Testis (tissue), 3 donors: ENCODE results near the gene RRP36. TPM values are rescaled to one million over a fixed set of nuclear protein-coding genes. Genes with fewer than 3 reads are reported as not detected.
A peak's percentile ranks its signal among the peaks of the same experiment; 100 is the strongest.

ENCODE experiments used
- DNase-seq: peaks from one replicate; pipeline ENCODE4 v3.0.0-alpha.2; 2019
- H3K27ac ChIP-seq, 2 donors: fragments of 200-600 bp; sonication (generic); one replicate each; pipeline ENCODE4 v1.5.1; 2019
- H3K27me3 ChIP-seq: fragments of 200-600 bp; sonication (generic); one replicate; pipeline ENCODE4 v1.5.1; 2019
- H3K36me3 ChIP-seq: fragments of 200-600 bp; sonication (generic); one replicate; pipeline ENCODE4 v1.5.1; 2017; ENCODE audit warnings: low read depth; ENCODE audit errors: missing control alignments
- H3K4me1 ChIP-seq: fragments of 200-600 bp; sonication (generic); one replicate; pipeline ENCODE4 v1.5.1; 2019
- H3K4me3 ChIP-seq, 2 donors: fragments of 200-600 bp; sonication (generic); one replicate each; pipeline ENCODE4 v1.5.1; 2017 to 2019
- H3K9me3 ChIP-seq: fragments of 200-600 bp; sonication (generic); one replicate; pipeline ENCODE4 v1.5.1; 2017
- CTCF ChIP-seq, 3 experiments: fragments of 450-650 bp in 2 of 3; fragments of 200-600 bp in 1 of 3; sonication (generic) in 1 of 3; IDR thresholded peaks; one replicate each; pipeline ENCODE4 v1.5.1; 2016 to 2019; ENCODE audit warnings: antibody characterized with exemption in 3 of 3, mild to moderate bottlenecking in 2 of 3, moderate library complexity in 1 of 3
- POLR2A ChIP-seq: fragments of 450-650 bp; IDR thresholded peaks from one replicate; pipeline ENCODE4 v1.6.1; 2017; ENCODE audit warnings: antibody characterized with exemption, mild to moderate bottlenecking, moderate library complexity
- WGBS, 2 donors: methylation state at CpG; one replicate each; pipeline ENCODE4 v1.1.5; 2018; 5-methylcytosine and 5-hydroxymethylcytosine counted together
- intact Hi-C: fragments of 100-400 bp; cut with DNase I; formaldehyde crosslinking; loops from one replicate; pipeline ENCODE4 v1.15.1; 2023; ENCODE audit warnings: low total_unique reads
- polyA plus RNA-seq: library from polyadenylated mRNA; stranded (reverse); fragments of 350-450 nt; fragmentation: Illumina TruSeq; extraction: RNeasy Lipid Tissue Mini Kit (QIAGEN cat#74804); gene quantifications from one replicate; pipeline ENCODE4 v1.2.3, GENCODE V29; 2014; ENCODE audit warnings: low read depth, low replicate concordance; ENCODE audit not compliant: insufficient read depth
- total RNA-seq, 2 donors: library from RNA; depleted of rRNA; stranded (reverse); fragments of >200 nt; gene quantifications; one replicate each; pipeline ENCODE4 v1.2.3, GENCODE V29; 2016

Gene RRP36
- total and polyA plus RNA-seq, 3 donors from 2014 or later = 34.2 to 49.5 (median 39.9) TPM

- peak overlapping the region; percentile 50 to 59 for H3K27ac ChIP-seq
- intact Hi-C loops = loop anchor here (10.0 kb wide), 1 partner anchor 58 kb away; no protein-coding TSS in a partner anchor
- H3K4me1 ChIP-seq = peaks cover 16% of the 10 kb centered on the region
- H3K36me3 ChIP-seq = no peaks in the 10 kb centered on the region
- peak overlapping the region; percentile 58 to 82 for H3K4me3 ChIP-seq
- no peaks in the 10 kb centered on the region for H3K27me3 ChIP-seq
- no peak for DNase-seq
- WGBS, 2 donors = 1 to 2% methylated on average over 21 to 71 of the region's 72 CpGs
- TF ChIP-seq POLR2A = no peak
- TF ChIP-seq CTCF (IDR thresholded peaks at IDR 0.05) = no peak
- H3K9me3 ChIP-seq = no peaks in the 10 kb centered on the region
These were observed 55.3 kb downstream of the RRP36 start for GRCh38 chr6:43076464-43077332.

GRCh38 chr6:43077333-43077809, 55.9 kb downstream of the RRP36 start:
- peak overlapping the region; percentile 58 to 82 for H3K4me3 ChIP-seq
- H3K9me3 ChIP-seq = no peaks in the 10 kb centered on the region
- no peak for DNase-seq
- H3K27me3 ChIP-seq = no peaks in the 10 kb centered on the region
- intact Hi-C loops = loop anchor here (10.0 kb wide), 1 partner anchor 57 kb away; no protein-coding TSS in a partner anchor
- H3K27ac ChIP-seq = peak overlapping the region in 1 of 2 donors; percentile 10
- peaks cover 16% of the 10 kb centered on the region for H3K4me1 ChIP-seq
- WGBS, 2 donors = 32 to 42% methylated on average over 6 to 8 of the region's 8 CpGs
- H3K36me3 ChIP-seq = no peaks in the 10 kb centered on the region
- TF ChIP-seq CTCF (IDR thresholded peaks at IDR 0.05) = no peak
- no peak for TF ChIP-seq POLR2A

- no peaks in the 10 kb centered on the region for H3K36me3 ChIP-seq
- H3K27ac ChIP-seq = no peak overlapping the region
- no peak for TF ChIP-seq POLR2A
- no peak for TF ChIP-seq CTCF (IDR thresholded peaks at IDR 0.05)
- DNase-seq = no peak
- no peaks in the 10 kb centered on the region for H3K9me3 ChIP-seq
- H3K4me3 ChIP-seq = no peak overlapping the region
- no peaks in the 10 kb centered on the region for H3K27me3 ChIP-seq
- H3K4me1 ChIP-seq = peaks cover 16% of the 10 kb centered on the region
- intact Hi-C loops = loop anchor here (10.0 kb wide), 1 partner anchor 57 kb away; no protein-coding TSS in a partner anchor
- WGBS, 2 donors = 68 to 69% methylated on average over 6 of the region's 6 CpGs
These were observed 56.6 kb downstream of the RRP36 start for GRCh38 chr6:43077981-43078511.

- Histone ChIP-seq H3K9me3 (no peaks in the 10 kb centered on the region), H3K4me3 (no peak overlapping the region), H3K27ac (no peak overlapping the region), H3K27me3 (no peaks in the 10 kb centered on the region), H3K4me1 (peaks cover 16% of the 10 kb centered on the region), H3K36me3 (no peaks in the 10 kb centered on the region)
- DNase-seq = no peak
- TF ChIP-seq POLR2A (no peak), CTCF (IDR thresholded peaks at IDR 0.05) (no peak)
- intact Hi-C loops = loop anchor here (10.0 kb wide), 1 partner anchor 56 kb away; no protein-coding TSS in a partner anchor
- WGBS, 2 donors = 83 to 90% methylated on average over 2 of the region's 2 CpGs
These were observed 57.3 kb downstream of the RRP36 start for GRCh38 chr6:43078691-43079090.

Other genes with a start within 250 kb of the RRP36 start
- 10 to 100 TPM; 20.4 to 21.1 TPM for gene BICRAL, start 239.6 kb upstream of the RRP36 start, total RNA-seq
- 12.5 TPM for gene BICRAL, start 239.6 kb upstream of the RRP36 start, polyA plus RNA-seq
- gene RPL7L1, start 142.0 kb upstream of the RRP36 start, total RNA-seq = 10 to 100 TPM; 62.6 to 66.8 TPM
- gene RPL7L1, start 142.0 kb upstream of the RRP36 start, polyA plus RNA-seq = 51.4 TPM
- gene PTCRA, start 105.6 kb upstream of the RRP36 start, total RNA-seq = under 1 TPM in 1 of 2 donors, not detected in 1; 0.56 TPM
- not detected for gene PTCRA, start 105.6 kb upstream of the RRP36 start, polyA plus RNA-seq
- 10 to 100 TPM; 40.4 to 46.7 TPM for gene CNPY3, start 92.1 kb upstream of the RRP36 start, total RNA-seq
- gene CNPY3, start 92.1 kb upstream of the RRP36 start, polyA plus RNA-seq = 74.8 TPM
- 1 to 10 TPM in 1 of 2 donors, under 1 TPM in 1; 0.31 to 1.7 TPM for gene GNMT, start 60.9 kb upstream of the RRP36 start, total RNA-seq
- 0.83 TPM for gene GNMT, start 60.9 kb upstream of the RRP36 start, polyA plus RNA-seq
- 10 to 100 TPM; 22.5 to 50.4 TPM for gene PEX6, start 42.4 kb upstream of the RRP36 start, total RNA-seq
- 15.3 TPM for gene PEX6, start 42.4 kb upstream of the RRP36 start, polyA plus RNA-seq
- gene PPP2R5D, start 37.1 kb upstream of the RRP36 start, total RNA-seq = 10 to 100 TPM; 73.4 to 74.5 TPM
- 82.5 TPM for gene PPP2R5D, start 37.1 kb upstream of the RRP36 start, polyA plus RNA-seq
- gene MEA1, start 7.7 kb upstream of the RRP36 start, total RNA-seq = 100 to 1,000 TPM; 132 to 175 TPM
- gene MEA1, start 7.7 kb upstream of the RRP36 start, polyA plus RNA-seq = 522 TPM
- gene KLHDC3, start 7.4 kb upstream of the RRP36 start, total RNA-seq = 100 to 1,000 TPM; 207 to 210 TPM
- 422 TPM for gene KLHDC3, start 7.4 kb upstream of the RRP36 start, polyA plus RNA-seq
- gene CUL7, start 32.2 kb downstream of the RRP36 start, total RNA-seq = 10 to 100 TPM; 23.9 to 31.5 TPM
- gene CUL7, start 32.2 kb downstream of the RRP36 start, polyA plus RNA-seq = 16.6 TPM
- gene MRPL2, start 37.8 kb downstream of the RRP36 start, total RNA-seq = 10 to 100 TPM; 37.2 to 54.8 TPM
- gene MRPL2, start 37.8 kb downstream of the RRP36 start, polyA plus RNA-seq = 72.8 TPM
- gene KLC4, start 38.0 kb downstream of the RRP36 start, total RNA-seq = 10 to 100 TPM; 41.1 to 49.4 TPM
- 63.1 TPM for gene KLC4, start 38.0 kb downstream of the RRP36 start, polyA plus RNA-seq
- gene PTK7, start 54.7 kb downstream of the RRP36 start, total RNA-seq = 10 to 100 TPM; 58.8 to 68.7 TPM
- 60.8 TPM for gene PTK7, start 54.7 kb downstream of the RRP36 start, polyA plus RNA-seq
- gene SRF, start 149.6 kb downstream of the RRP36 start, total RNA-seq = 10 to 100 TPM; 36.5 to 39.2 TPM
- gene SRF, start 149.6 kb downstream of the RRP36 start, polyA plus RNA-seq = 28.4 TPM
- 100 to 1,000 TPM in 1 of 2 donors, 10 to 100 TPM in 1; 90.6 to 110 TPM for gene CUL9, start 160.6 kb downstream of the RRP36 start, total RNA-seq
- 101 TPM for gene CUL9, start 160.6 kb downstream of the RRP36 start, polyA plus RNA-seq
- gene DNPH1, start 207.9 kb downstream of the RRP36 start, total RNA-seq = 10 to 100 TPM; 21.8 TPM
- gene DNPH1, start 207.9 kb downstream of the RRP36 start, polyA plus RNA-seq = 19.3 TPM
- 1 to 10 TPM; 2.2 to 2.6 TPM for gene TTBK1, start 221.9 kb downstream of the RRP36 start, total RNA-seq
- gene TTBK1, start 221.9 kb downstream of the RRP36 start, polyA plus RNA-seq = 2.3 TPM